Activated T-cell treated with anti-CD3 and anti-CD28 coated beads, Interleukin-2, amount 50 U/mL, for 72 hours (primary cell): ENCODE measurements around the gene FGF22. TPM values are rescaled to one million over a fixed set of nuclear protein-coding genes. Genes with fewer than 3 reads are reported as not detected.
"Not testable (repeated sequence)": the region's sequence is repeated elsewhere in the genome, so short reads cannot be mapped to it uniquely, and the experiment has no call there.

ENCODE experiments used
- ATAC-seq, 2 donors: fragments of 150-1000 bp; cut with Tn5 transposase; replicated peaks in 1 of 2; 2 replicates each; pipeline ENCODE4 v1.10.0; 2021; ENCODE audit warnings: moderate library complexity in 2 of 2, mild to moderate bottlenecking in 1 of 2
- DNase-seq, 2 donors: peaks; one replicate each; pipeline ENCODE4 v3.0.0; 2021 to 2022; ENCODE audit warnings: mixed read lengths in 1 of 2
- H3K27ac Mint-ChIP-seq: one replicate; pipeline ENCODE4 v1.8.0; 2022; ENCODE audit warnings: mild to moderate bottlenecking, moderate library complexity, mixed read lengths
- H3K27me3 Mint-ChIP-seq: one replicate; pipeline ENCODE4 v1.8.0; 2022; ENCODE audit warnings: low read depth, mixed read lengths
- H3K36me3 Mint-ChIP-seq, 2 donors: one replicate each; pipeline ENCODE4 v1.8.0; 2022; ENCODE audit warnings: mixed read lengths in 2 of 2, mild to moderate bottlenecking in 1 of 2; ENCODE audit not compliant: insufficient read depth in 2 of 2
- H3K4me1 Mint-ChIP-seq: one replicate; pipeline ENCODE4 v1.8.0; 2022; ENCODE audit warnings: low read depth, mixed read lengths
- H3K4me3 Mint-ChIP-seq, 2 donors: one replicate each; pipeline ENCODE4 v1.8.0; 2022; ENCODE audit warnings: mild to moderate bottlenecking in 2 of 2, mixed read lengths in 2 of 2, moderate library complexity in 2 of 2
- H3K9me3 Mint-ChIP-seq, 2 donors: one replicate each; pipeline ENCODE4 v1.8.0; 2022; ENCODE audit warnings: mixed read lengths in 2 of 2
- total RNA-seq, 2 donors: library from RNA; stranded (reverse); gene quantifications; one replicate each; pipeline ENCODE4 v1.2.3, GENCODE V29; 2022

Gene FGF22
- total RNA-seq, 2 donors from 2014 or later = not detected

GRCh38 chr19:601310-601709 is 38.4 kb upstream of the FGF22 start:
- DNase-seq (no peak), ATAC-seq (no peak)
- no peaks in the 10 kb centered on the region for H3K4me1 Mint-ChIP-seq
- no peaks in the 10 kb centered on the region for H3K9me3 Mint-ChIP-seq
- H3K36me3 Mint-ChIP-seq = no peaks in the 10 kb centered on the region
- no peaks in the 10 kb centered on the region for H3K27me3 Mint-ChIP-seq
- no peak overlapping the region for H3K27ac Mint-ChIP-seq
- no peak overlapping the region for H3K4me3 Mint-ChIP-seq

GRCh38 chr19:601790-602189 is 37.9 kb upstream of the FGF22 start:
- Mint-ChIP-seq H3K27ac (no peak overlapping the region), H3K4me1 (no peaks in the 10 kb centered on the region), H3K4me3 (no peak overlapping the region), H3K9me3 (no peaks in the 10 kb centered on the region), H3K36me3 (no peaks in the 10 kb centered on the region), H3K27me3 (no peaks in the 10 kb centered on the region)
- ATAC-seq (no peak), DNase-seq (no peak)

GRCh38 chr19:602391-603301 is 37.0 kb upstream of the FGF22 start:
- no peak for DNase-seq
- no peak for ATAC-seq
- H3K27ac Mint-ChIP-seq = no peak overlapping the region
- H3K36me3 Mint-ChIP-seq = no peaks in the 10 kb centered on the region
- H3K27me3 Mint-ChIP-seq = no peaks in the 10 kb centered on the region
- H3K4me1 Mint-ChIP-seq = no peaks in the 10 kb centered on the region
- H3K4me3 Mint-ChIP-seq = no peak overlapping the region
- H3K9me3 Mint-ChIP-seq = no peaks in the 10 kb centered on the region

DNA sequence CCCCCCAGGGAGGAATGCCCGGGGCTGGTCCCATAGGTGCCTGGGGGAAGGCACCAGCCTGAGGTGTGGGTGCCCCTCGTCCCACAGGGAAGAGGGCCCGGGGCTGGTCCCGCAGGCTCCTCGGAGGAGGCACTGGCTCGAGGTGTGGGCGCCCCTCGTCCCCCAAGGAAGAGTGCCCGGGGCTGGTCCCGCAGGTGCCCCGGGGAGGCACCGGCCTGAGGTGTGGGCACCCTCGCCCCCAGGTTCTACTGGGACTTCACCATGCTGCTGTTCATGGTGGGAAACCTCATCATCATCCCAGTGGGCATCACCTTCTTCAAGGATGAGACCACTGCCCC is 36.4 kb upstream of the FGF22 start:
- not testable (repeated sequence) for H3K4me3 Mint-ChIP-seq, H3K36me3 Mint-ChIP-seq, H3K27ac Mint-ChIP-seq, DNase-seq, H3K27me3 Mint-ChIP-seq, H3K9me3 Mint-ChIP-seq, H3K4me1 Mint-ChIP-seq, ATAC-seq

GRCh38 chr19:603779-604178 is 35.9 kb upstream of the FGF22 start:
- H3K27ac Mint-ChIP-seq, H3K4me3 Mint-ChIP-seq, H3K4me1 Mint-ChIP-seq, H3K36me3 Mint-ChIP-seq, H3K27me3 Mint-ChIP-seq, H3K9me3 Mint-ChIP-seq: not testable (repeated sequence)
- ATAC-seq (peak; percentile 16 to 20), DNase-seq (peak in 1 of 2 donors; percentile 25)

GRCh38 chr19:604355-604754 is 35.3 kb upstream of the FGF22 start:
- no peaks in the 10 kb centered on the region for H3K27me3 Mint-ChIP-seq
- H3K9me3 Mint-ChIP-seq = no peaks in the 10 kb centered on the region
- H3K27ac Mint-ChIP-seq = no peak overlapping the region
- no peaks in the 10 kb centered on the region for H3K36me3 Mint-ChIP-seq
- no peaks in the 10 kb centered on the region for H3K4me1 Mint-ChIP-seq
- ATAC-seq (peak; percentile 83 to 85), DNase-seq (peak; percentile 77 to 79)
- H3K4me3 Mint-ChIP-seq = no peak overlapping the region

- DNase-seq (peak; percentile 52 to 55), ATAC-seq (peak; percentile 14 to 32)
- H3K36me3 Mint-ChIP-seq, H3K4me1 Mint-ChIP-seq, H3K27ac Mint-ChIP-seq, H3K27me3 Mint-ChIP-seq, H3K9me3 Mint-ChIP-seq: not testable (repeated sequence)
- H3K4me3 Mint-ChIP-seq = peak overlapping the region in 1 of 2 donors; percentile 73
Observed at GRCh38 chr19:605061-605971, 34.4 kb upstream of the FGF22 start.

- H3K4me3 Mint-ChIP-seq = no peak overlapping the region
- no peaks in the 10 kb centered on the region for H3K27me3 Mint-ChIP-seq
- H3K27ac Mint-ChIP-seq = no peak overlapping the region
- H3K4me1 Mint-ChIP-seq = peaks cover 18% of the 10 kb centered on the region
- ATAC-seq (no peak), DNase-seq (no peak)
- no peaks in the 10 kb centered on the region for H3K9me3 Mint-ChIP-seq
- peaks cover 0 to 2% of the 10 kb centered on the region in 2 donors for H3K36me3 Mint-ChIP-seq
Observed at GRCh38 chr19:607301-608154, 32.2 kb upstream of the FGF22 start.

GRCh38 chr19:608155-609003 is 31.3 kb upstream of the FGF22 start:
- Mint-ChIP-seq H3K9me3 (no peaks in the 10 kb centered on the region), H3K4me1 (peaks cover 25% of the 10 kb centered on the region), H3K27ac (no peak overlapping the region), H3K27me3 (no peaks in the 10 kb centered on the region), H3K4me3 (peak overlapping the region in 1 of 2 donors; percentile 11), H3K36me3 (peaks cover 0 to 2% of the 10 kb centered on the region in 2 donors)
- DNase-seq (no peak), ATAC-seq (no peak)

DNA sequence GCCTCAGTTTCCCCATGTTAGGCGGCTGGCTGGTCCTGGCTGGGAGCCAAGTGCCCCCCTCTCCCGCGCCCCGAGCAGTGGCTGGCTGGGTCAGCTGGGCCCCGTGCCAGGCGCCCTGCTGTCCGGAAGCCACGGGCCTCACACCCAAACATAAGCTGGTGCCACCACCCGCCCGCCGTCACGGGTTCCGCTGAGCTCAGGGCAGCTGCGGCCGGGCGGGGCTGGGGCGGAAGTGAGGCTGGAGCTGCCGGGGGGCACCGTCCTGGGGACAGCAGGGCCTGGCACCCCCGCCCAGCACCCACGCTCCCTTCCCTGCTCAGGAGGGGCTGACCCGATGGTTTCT is 30.7 kb upstream of the FGF22 start:
- ATAC-seq (no peak), DNase-seq (no peak)
- Mint-ChIP-seq H3K27ac (no peak overlapping the region), H3K9me3 (no peaks in the 10 kb centered on the region), H3K4me1 (peaks cover 25% of the 10 kb centered on the region), H3K4me3 (no peak overlapping the region), H3K27me3 (no peaks in the 10 kb centered on the region), H3K36me3 (peaks cover 0 to 2% of the 10 kb centered on the region in 2 donors)

- DNase-seq = peak; percentile 42 to 43
Observed at GRCh38 chr19:610071-610800, 29.4 kb upstream of the FGF22 start.

More at GRCh38 chr19:610071-610800, 29.4 kb upstream of the FGF22 start:
- ATAC-seq = peak; percentile 8 to 16
- Mint-ChIP-seq H3K27me3 (no peaks in the 10 kb centered on the region), H3K4me3 (peak overlapping the region; percentile 84 to 90), H3K36me3 (peaks cover 0 to 2% of the 10 kb centered on the region in 2 donors), H3K4me1 (peaks cover 25% of the 10 kb centered on the region), H3K9me3 (no peaks in the 10 kb centered on the region), H3K27ac (no peak overlapping the region)
